WTC11 (cell line): ENCODE results near the gene GALNT17. TPM values are rescaled to one million over a fixed set of nuclear protein-coding genes. Genes with fewer than 3 reads are reported as not detected.

Experiments used
- ATAC-seq: fragments of 200-7000 bp; cut with Tn5 transposase; 2 replicates; pipeline ENCODE4 v1.10.0; 2021; ENCODE audit warnings: mild to moderate bottlenecking, moderate library complexity
- CTCF ChIA-PET: fragments of 300-600 bp; sonication (Branson Sonifier 250); formaldehyde crosslinking; loops from one replicate; lab custom pipeline; 2021; ENCODE audit warnings: antibody characterized with exemption; lab: Charles Lee
- POLR2A ChIA-PET: fragments of 350-600 bp; sonication (Branson Sonifier 250); formaldehyde crosslinking; loops from one replicate; lab custom pipeline; 2021; ENCODE audit warnings: antibody characterized with exemption; lab: Charles Lee
- DNase-seq: peaks from one replicate; pipeline ENCODE4 v3.0.0; 2021; ENCODE audit warnings: low spot score
- H3K27ac Mint-ChIP-seq: 2 replicates; pipeline ENCODE4 v1.8.0; 2021; ENCODE audit warnings: mixed read lengths
- H3K27me3 Mint-ChIP-seq: 2 replicates; pipeline ENCODE4 v1.8.0; 2021; ENCODE audit warnings: low read depth, mild to moderate bottlenecking, moderate library complexity, mixed read lengths
- H3K36me3 Mint-ChIP-seq: 2 replicates; pipeline ENCODE4 v1.8.0; 2021; ENCODE audit warnings: mixed read lengths
- H3K4me1 Mint-ChIP-seq: 2 replicates; pipeline ENCODE4 v1.8.0; 2022; ENCODE audit warnings: mixed read lengths
- H3K4me3 Mint-ChIP-seq: 2 replicates; pipeline ENCODE4 v1.8.0; 2021; ENCODE audit warnings: mild to moderate bottlenecking, moderate library complexity, mixed read lengths
- H3K9me3 Mint-ChIP-seq: 2 replicates; pipeline ENCODE4 v1.8.0; 2021; ENCODE audit warnings: mixed read lengths
- AR ChIP-seq: fragments of 250-450 bp; sonication (Bioruptor Pico); IDR thresholded peaks from 2 replicates; pipeline ENCODE4 v1.9.0; 2021; ENCODE audit warnings: mild to moderate bottlenecking
- ATF6 ChIP-seq: sonication (generic); formaldehyde crosslinking; IDR thresholded peaks from 2 replicates; pipeline ENCODE4 v1.8.1; 2023; ENCODE audit warnings: mild to moderate bottlenecking, missing genetic modification reagents
- CDX4 ChIP-seq: fragments of 250-450 bp; sonication (Bioruptor Pico); IDR thresholded peaks from 2 replicates; pipeline ENCODE4 v1.9.0; 2021; ENCODE audit warnings: moderate library complexity, mild to moderate bottlenecking, inconsistent platforms, borderline replicate concordance
- CTCF ChIP-seq: fragments of 200-600 bp; IDR thresholded peaks from 2 replicates; pipeline ENCODE4 v1.8.0; 2022; ENCODE audit warnings: antibody characterized with exemption
- E2F1 ChIP-seq: sonication (generic); formaldehyde crosslinking; IDR thresholded peaks from 2 replicates; pipeline ENCODE4 v1.8.0; 2022; ENCODE audit warnings: mild to moderate bottlenecking, missing genetic modification reagents
- ELF4 ChIP-seq: sonication (generic); formaldehyde crosslinking; IDR thresholded peaks from 2 replicates; pipeline ENCODE4 v1.8.1; 2022; ENCODE audit warnings: low read depth, mild to moderate bottlenecking, moderate library complexity, missing genetic modification reagents
- ETV6 ChIP-seq: sonication (generic); formaldehyde crosslinking; IDR thresholded peaks from 2 replicates; pipeline ENCODE4 v1.8.1; 2022; ENCODE audit warnings: mild to moderate bottlenecking, missing genetic modification reagents
- FOXK1 ChIP-seq: sonication (generic); formaldehyde crosslinking; IDR thresholded peaks from 2 replicates; pipeline ENCODE4 v1.8.0; 2022; ENCODE audit warnings: mild to moderate bottlenecking, moderate library complexity, missing genetic modification reagents
- GTF2I ChIP-seq: fragments of 250-450 bp; sonication (Bioruptor Pico); conservative IDR thresholded peaks from 2 replicates; pipeline ENCODE4 v1.4.0; 2021; ENCODE audit warnings: mild to moderate bottlenecking
- KAT7 ChIP-seq: sonication (generic); formaldehyde crosslinking; IDR thresholded peaks from 2 replicates; pipeline ENCODE4 v1.8.1; 2023; ENCODE audit warnings: missing genetic modification reagents, mild to moderate bottlenecking, borderline replicate concordance
- NFE2L1 ChIP-seq: sonication (generic); formaldehyde crosslinking; IDR thresholded peaks from 2 replicates; pipeline ENCODE4 v1.8.1; 2023; ENCODE audit warnings: missing genetic modification reagents
- NR1H2 ChIP-seq: sonication (generic); formaldehyde crosslinking; IDR thresholded peaks from 2 replicates; pipeline ENCODE4 v1.9.0; 2021; ENCODE audit warnings: mild to moderate bottlenecking, moderate library complexity, missing genetic modification reagents
- RORB ChIP-seq: fragments of 250-450 bp; sonication (Bioruptor Pico); IDR thresholded peaks from 2 replicates; pipeline ENCODE4 v1.9.0; 2021; ENCODE audit warnings: mild to moderate bottlenecking
- SOX15 ChIP-seq: fragments of 250-450 bp; sonication (Bioruptor Pico); IDR thresholded peaks from 2 replicates; pipeline ENCODE4 v1.9.0; 2021; ENCODE audit warnings: mild to moderate bottlenecking
- ZNF232 ChIP-seq: sonication (generic); formaldehyde crosslinking; IDR thresholded peaks from 2 replicates; pipeline ENCODE4 v1.8.0; 2022; ENCODE audit warnings: mild to moderate bottlenecking, missing genetic modification reagents
- ZNF532 ChIP-seq: fragments of 250-450 bp; sonication (Bioruptor Pico); IDR thresholded peaks from 2 replicates; pipeline ENCODE4 v1.9.0; 2021; ENCODE audit warnings: mild to moderate bottlenecking, borderline replicate concordance
- total RNA-seq: library from RNA; stranded (reverse); gene quantifications from 3 replicates; pipeline ENCODE4 v1.2.3, GENCODE V29; 2021

Gene GALNT17
- total RNA-seq, 1 experiment from 2014 or later: 61.1 TPM

- peaks cover 3% of the 10 kb centered on the region; the same call in 1 of the 2 replicates for H3K9me3 Mint-ChIP-seq
- peaks cover 47% of the 10 kb centered on the region for H3K4me1 Mint-ChIP-seq
- H3K27ac Mint-ChIP-seq: no peak overlapping the region; the same call in 1 of the 2 replicates
- no peak overlapping the region for H3K4me3 Mint-ChIP-seq
- peaks cover 20% of the 10 kb centered on the region for H3K36me3 Mint-ChIP-seq
- CTCF ChIA-PET: no interaction called here
- TF ChIP-seq NR1H2 (CRISPR knock-in tag) (no peak), GTF2I (CRISPR knock-in tag) (no peak), AR (no peak), FOXK1 (no peak), KAT7 (CRISPR knock-in tag) (no peak), CTCF (no peak), ZNF232 (CRISPR knock-in tag) (no peak)
- TF ChIP-seq, all 79 proteins: peak for 0
- no peaks in the 10 kb centered on the region for H3K27me3 Mint-ChIP-seq
- POLR2A ChIA-PET: no interaction called here
- DNase-seq: no peak
- no peak for ATAC-seq
Measured at GRCh38 chr7:71243736-71244410, 111.9 kb downstream of the GALNT17 start.

- H3K4me3 Mint-ChIP-seq: no peak overlapping the region
- ATAC-seq: no peak
- H3K9me3 Mint-ChIP-seq: peaks cover under 1% of the 10 kb centered on the region; the same call in 1 of the 2 replicates
- H3K4me1 Mint-ChIP-seq: peaks cover 50% of the 10 kb centered on the region
- POLR2A ChIA-PET: interaction anchor here (1.2 kb wide), 1 partner anchor 46 kb away, joined by 3 read pairs; no protein-coding TSS in a partner anchor
- peak overlapping the region; percentile 15; the same call in 1 of the 2 replicates for H3K27ac Mint-ChIP-seq
- CTCF ChIA-PET: no interaction called here
- no peaks in the 10 kb centered on the region for H3K27me3 Mint-ChIP-seq
- no peak for DNase-seq
- H3K36me3 Mint-ChIP-seq: peaks cover 17% of the 10 kb centered on the region
- no peak for TF ChIP-seq AR
- TF ChIP-seq CDX4 (CRISPR knock-in tag): no peak
- no peak for TF ChIP-seq NFE2L1 (CRISPR knock-in tag)
- TF ChIP-seq ETV6: no peak
- TF ChIP-seq SOX15 (CRISPR knock-in tag): no peak
- TF ChIP-seq ZNF532 (CRISPR knock-in tag): no peak
- TF ChIP-seq ELF4: no peak
- no peak for TF ChIP-seq E2F1 (CRISPR knock-in tag)
- TF ChIP-seq FOXK1: no peak
- no peak for TF ChIP-seq RORB (CRISPR knock-in tag)
- TF ChIP-seq ATF6: no peak
Measured at GRCh38 chr7:71245038-71245437, 113.1 kb downstream of the GALNT17 start.
